Fibroblast of upper back skin (primary cell): ENCODE results near the gene PARD3.

Experiments
- DNase-seq: peaks from one replicate; pipeline ENCODE4 v3.0.0-alpha.2; 2013

PARD3 gene

DNA sequence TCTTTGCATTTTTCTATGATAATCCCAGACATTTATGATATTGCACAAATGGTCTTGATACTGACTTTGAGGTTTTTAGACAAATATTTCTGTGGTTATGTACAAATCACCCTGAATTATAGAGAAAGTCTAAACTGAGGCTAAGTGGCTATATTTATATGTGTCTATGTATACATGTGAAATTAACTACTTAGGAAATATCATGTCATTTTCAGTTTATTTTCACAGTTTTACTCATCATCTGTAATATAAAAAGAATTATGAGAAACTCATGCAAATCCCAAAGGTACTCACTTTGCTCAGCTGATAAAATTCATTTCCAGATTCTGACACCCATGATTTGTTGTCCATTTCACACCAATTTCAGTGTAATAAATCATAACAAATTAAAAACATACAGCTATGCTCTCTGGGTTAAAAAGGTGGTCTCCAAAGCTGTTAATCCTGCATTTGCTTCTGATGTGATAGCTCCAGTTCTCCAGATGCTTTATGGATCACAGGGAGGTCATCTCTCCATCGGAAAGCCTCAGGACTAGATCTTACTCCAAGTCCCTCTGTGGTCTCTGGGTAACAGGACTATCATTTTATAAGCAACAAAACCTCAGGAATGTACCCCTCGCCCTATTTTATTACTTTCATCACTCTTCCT, 673.9 kb downstream of the PARD3 start:
- peak; percentile 55 for DNase-seq

- DNase-seq, result peak; percentile 45
Observed at GRCh38 chr10:34139559-34139958, 675.5 kb downstream of the PARD3 start.

DNA sequence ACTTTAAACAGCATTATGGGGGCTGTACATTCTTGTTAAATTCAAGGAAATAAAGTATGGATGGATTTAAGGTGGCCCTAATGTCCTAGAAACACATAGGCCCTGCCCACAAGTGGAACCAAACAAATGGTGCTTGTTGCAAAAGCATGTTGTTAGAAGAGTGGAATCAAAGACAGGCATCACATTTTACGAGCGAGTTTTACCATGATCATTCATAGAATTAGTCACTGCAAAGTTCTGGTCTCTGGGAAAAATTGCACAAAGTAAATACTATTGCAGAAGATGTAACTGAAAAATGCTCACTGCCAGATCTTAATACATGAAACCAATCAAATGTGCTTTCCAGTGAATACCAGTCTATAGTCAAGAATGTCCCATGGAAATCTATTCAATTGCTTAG, 677.1 kb downstream of the PARD3 start:
- no peak for DNase-seq

- no peak for DNase-seq
Observed at GRCh38 chr10:34137201-34137600, 677.9 kb downstream of the PARD3 start.

DNA sequence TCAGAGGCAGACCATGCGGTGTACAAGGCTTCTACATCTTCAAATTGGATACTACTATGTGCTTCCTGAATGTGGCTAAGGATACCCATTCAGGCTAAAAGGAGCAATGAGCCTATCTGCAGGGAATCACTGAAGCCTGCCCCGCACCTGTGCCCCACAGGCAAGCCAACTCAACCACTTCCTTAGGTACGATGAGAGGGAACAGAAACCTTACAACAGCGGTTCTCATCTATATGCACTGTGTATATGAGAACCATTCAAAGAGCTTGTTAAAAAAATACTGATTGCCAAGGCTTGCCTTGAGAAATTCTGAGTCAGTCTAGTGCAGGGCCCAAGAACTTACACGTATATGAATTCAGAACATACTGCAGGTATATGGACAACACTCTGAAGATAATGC, 679.6 kb downstream of the PARD3 start:
- no peak for DNase-seq

- DNase-seq, result peak; percentile 49
Observed at GRCh38 chr10:34134602-34135001, 680.5 kb downstream of the PARD3 start.

DNA sequence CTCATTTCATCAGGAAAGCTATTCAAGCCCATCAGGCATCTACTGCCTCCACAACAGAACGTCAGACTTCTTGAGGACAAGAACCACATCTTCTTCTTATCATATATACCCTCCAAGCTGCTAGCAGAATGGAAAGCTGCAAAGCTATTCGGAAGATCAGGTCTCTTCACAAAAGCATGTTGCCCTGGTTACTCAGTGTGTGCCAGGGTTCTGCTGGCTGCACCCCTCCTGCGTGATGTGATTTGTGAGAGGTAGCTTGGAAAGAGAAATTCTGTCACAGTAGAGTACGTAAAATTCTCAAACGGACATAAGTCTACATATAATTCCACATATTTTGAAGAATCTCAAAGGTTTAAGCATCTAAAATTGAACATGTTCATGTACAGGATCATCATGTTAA, 681.7 kb downstream of the PARD3 start:
- no peak for DNase-seq

GRCh38 chr10:34131152-34131551, 683.9 kb downstream of the PARD3 start:
- no peak for DNase-seq

DNA sequence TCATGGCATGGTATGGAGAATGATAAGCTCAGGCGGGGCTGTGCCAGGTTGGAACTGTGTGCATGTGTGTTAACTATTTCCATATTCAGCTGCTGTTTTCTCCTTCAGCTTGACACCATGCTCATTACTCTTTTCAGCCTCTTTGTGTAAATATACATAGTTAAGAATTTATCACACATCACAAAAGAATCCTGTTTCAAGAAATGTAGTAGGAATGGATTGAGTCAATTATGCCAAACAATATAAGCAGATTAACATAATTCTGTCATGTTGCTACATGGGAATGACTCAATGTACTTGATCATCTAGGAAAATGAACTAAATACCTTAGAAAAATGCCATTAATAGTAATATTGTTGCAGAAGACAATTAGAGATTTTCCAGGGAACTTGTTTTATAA, 687.4 kb downstream of the PARD3 start:
- no peak for DNase-seq

DNA sequence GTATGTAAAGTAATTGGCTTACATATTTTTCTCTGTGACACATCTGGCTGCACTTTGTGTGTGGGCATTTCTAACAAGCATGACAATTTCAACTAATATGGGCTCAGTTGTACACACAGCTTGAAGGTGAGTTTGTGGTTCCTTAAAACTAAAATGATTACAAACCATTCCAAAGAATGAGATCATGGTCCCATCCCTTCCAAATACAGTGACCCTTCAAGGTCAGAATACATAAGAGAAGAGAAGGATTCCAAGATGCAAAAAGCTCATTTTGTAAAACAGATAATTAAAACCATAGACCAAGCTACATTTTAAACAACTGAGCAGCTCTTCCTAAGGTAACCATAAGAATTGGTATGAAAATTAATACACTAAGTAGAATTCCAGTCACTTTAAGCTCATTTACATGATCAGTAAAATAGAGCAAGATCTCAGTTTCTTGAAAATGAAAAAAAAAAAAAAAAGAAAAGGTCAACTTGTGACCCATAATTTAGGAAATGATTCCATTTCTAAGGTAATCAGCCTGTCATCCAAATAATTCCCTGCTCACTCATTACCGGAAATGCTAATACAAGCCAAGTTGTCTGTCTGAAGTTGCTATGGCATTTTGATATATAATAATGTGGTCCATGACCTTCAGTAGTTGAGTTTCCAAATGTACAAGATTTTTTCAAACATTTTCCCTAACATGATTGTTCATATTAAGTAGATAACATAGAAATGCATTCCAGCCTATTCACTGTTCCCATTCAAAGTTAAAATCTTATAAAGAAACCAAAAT, 688.5 kb downstream of the PARD3 start:
- peak; percentile 27 for DNase-seq

DNA sequence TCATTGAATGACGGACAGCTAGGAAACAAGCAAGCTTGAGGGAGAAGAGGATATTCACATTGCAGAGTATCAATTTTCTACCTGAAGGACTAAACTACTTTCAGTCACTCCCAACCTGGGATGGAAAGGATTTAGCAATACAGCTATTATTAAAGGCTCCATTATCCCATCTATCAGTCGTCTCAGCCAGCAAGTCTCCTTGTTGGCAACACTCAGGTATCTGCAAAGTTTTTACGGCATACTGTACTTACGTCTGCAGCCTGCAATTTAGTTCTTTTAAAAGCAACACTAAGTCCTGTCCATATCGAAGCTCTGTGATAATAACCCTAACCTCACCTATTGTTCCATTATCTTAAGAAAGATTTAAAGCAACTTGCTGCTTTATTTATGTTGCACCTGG, 689.4 kb downstream of the PARD3 start:
- DNase-seq, result no peak

DNA sequence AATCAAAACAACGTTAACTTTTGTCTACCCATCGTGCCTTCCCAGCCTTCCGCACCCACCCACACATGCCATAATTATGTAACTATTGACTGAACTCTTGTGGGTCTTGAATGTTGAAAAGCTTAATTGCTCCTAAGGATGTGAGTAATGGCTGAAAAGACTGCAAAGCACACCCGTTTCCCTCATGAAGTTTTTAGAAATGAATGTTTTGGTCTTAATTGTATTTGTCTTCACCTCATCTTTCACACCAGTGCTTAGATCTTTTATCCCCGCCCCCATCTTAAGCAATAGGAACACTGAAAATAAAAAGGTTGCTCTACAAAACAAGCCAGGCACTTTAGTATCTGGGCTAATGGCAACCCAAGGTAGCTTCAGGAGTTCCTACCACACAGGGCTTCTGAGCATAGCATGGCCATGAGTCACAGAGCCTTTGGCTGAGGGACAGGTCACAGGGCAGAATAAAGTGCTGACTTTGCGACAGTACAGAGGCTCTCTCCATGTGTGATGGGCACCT, 690.5 kb downstream of the PARD3 start:
- peak; percentile 72 for DNase-seq

DNA sequence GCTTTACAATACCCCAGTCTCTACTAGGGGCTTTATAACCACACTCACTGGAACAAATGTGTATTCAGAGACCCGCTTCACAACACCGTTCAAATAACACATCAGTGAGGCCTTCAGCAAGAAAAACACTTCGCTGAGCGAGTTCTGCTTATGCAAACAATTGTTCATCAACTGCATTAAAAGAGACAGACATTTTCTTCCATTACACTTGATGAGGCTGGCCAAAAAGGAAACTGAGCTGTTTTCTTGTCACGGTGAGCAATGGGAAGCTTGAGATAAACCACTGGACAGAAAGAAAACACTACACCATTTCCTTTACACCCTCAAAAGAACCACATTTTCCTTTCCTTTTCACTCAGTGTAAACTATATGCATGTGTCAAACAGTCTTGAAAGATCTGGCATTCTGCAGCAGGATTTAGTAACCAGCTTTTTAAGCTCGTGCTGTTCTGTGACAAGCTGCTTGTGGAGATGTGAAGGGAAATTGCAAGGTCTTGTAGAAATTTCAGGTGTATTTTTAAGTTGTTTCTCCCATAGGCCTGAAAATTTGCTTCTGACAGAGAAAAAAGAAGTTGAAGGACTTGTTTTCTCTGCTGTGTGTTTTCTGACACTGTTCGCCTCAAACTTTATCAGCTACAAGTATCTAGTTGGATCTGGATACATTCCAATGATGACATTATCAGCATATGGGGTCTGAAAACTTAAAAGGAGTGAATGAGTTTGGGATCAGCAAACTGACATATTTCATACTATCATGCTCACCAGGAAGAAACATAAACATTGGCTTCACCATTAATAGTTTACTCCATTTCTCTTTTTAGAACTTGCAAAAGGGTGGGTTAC, 693.1 kb downstream of the PARD3 start:
- DNase-seq, result peak; percentile 29

GRCh38 chr10:34121125-34121753, 693.9 kb downstream of the PARD3 start:
- no peak for DNase-seq

DNA sequence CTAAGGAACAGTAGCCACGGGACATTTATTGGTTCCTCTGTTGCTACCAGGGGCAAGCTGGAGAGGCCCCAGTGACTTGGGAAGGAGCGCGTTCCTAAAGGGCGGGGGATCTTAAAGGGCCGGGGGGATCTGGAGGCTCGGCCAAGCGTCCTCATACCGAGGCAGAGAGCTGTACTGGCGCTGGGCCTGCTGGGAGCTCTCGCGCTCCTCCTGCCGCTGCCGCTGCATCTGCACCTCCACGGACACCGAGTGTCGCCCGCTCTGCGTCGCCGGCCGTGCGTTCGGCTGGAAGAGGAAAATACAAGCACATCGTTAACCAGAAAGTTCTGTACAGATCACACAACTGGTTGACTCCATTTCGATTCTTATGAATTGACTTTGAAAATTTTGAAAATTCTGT, 695.6 kb downstream of the PARD3 start:
- DNase-seq, result no peak

DNA sequence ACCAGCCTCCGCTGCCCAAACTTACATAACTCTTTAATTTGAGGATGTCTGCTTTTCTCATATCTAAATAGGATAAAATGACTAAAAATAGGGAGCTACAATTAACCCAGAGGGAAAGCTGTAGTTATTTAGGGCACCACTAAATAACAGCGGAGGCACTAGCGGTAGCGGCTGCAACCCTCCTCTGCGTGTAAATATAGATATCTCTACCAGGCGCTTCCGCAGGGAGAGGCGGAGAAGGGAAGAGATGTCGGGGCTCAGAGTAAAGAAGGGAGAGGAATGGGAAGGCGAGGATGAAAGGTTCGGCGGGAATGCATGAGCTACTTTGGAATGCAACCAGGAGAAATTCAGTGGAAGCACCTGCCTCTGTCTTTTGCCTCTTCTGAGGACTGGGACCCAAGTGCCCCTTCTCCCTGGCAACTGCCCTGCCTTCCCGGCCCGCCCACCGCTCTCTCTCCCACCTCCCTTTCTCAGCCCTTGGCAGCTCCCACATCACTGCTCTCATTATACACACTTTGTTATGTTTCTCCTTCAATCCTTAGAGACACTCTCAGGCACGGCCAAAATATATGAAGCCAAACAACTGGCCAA, 698.3 kb downstream of the PARD3 start:
- no peak for DNase-seq

GRCh38 chr10:34116220-34116641, 698.9 kb downstream of the PARD3 start:
- no peak for DNase-seq

DNA sequence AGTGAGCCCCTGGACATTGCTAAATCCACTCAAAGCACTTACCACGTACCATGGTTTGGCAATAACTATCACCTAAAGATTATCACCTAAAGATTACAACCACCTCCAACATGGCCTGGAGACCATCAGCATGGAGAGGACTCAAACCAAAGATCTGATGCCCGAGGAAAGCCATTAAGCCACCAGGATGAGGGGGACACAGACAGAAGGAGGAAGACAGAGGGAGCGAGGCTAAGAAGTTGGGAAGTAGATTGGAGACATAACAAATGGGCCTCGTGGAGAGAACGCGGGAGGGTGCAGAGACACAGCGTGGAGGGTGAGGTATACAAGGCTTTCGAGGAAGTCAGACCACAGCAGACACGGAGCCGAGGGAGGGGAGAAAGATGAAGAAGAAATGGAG, 700.2 kb downstream of the PARD3 start:
- DNase-seq, result no peak

DNA sequence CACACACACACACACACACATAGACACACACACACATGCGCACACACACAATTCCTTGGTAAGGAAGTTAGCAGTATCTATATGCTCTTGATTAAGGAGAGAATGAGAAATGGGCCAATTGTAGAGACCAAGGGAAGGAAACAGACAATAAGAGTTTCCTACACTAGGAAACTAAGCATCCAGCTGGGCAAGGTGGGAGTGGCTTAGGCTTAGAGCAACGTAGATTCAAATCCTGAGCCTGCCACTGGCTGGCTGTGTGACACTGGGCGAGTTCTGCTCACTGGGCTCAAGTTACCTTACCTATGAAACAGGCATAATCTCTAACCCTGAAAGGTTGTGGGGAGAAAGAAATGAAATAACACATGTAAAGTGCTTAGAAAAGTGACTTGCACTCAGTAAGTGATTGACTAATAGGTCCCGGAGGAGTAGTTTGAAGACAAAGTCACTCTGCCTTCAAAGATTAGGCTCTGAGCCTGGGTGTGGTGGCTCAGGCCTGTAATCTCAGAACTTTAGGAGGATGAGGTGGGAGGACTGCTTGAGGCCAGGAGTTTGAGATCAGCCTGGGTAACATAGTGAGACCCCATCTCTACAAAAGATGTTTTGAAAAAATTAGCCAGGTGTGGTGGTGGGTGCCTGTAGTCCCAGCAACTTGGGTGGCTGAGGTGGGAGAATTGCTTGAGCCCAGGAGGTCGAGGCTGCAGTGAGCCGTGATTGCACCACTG, 701.4 kb downstream of the PARD3 start:
- no peak for DNase-seq

DNA sequence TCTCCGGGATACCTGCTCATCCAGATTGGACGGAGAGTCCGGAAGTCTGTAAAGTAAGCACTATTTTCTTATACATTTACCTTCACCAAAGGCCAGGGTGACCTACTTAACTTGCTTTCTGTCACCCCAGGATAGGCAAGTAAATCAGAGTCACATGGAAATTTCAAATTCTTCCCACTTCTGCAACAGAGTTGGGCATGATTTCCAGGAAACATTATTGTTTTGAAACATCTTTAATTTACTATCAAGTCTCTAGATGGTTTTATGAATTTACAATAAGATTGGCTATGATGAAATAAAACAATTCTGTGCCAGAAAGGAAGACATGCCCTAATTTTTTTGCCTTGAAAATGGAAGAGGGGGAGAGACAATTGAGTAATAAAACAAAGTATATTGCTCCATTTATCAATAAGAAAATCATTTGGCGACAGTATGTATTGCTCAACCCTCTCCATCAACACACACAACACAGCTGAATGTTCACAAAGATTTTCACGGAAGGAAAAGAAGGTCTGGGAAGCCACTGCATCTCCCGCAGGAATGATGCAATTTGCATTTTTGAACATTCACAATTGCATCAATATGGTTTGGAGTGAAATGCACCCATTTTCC, 702.8 kb downstream of the PARD3 start:
- DNase-seq, result peak; percentile 85

- DNase-seq, result no peak
Observed at GRCh38 chr10:34111179-34111578, 703.9 kb downstream of the PARD3 start.
